Measurements from ENCODE around the gene KLHDC2. TPM values are rescaled to one million over a fixed set of nuclear protein-coding genes. Genes with fewer than 3 reads are reported as not detected.
"Not testable (repeated sequence)": the region's sequence is repeated elsewhere in the genome, so short reads cannot be mapped to it uniquely, and the experiment has no call there.

Gene KLHDC2, protein sequence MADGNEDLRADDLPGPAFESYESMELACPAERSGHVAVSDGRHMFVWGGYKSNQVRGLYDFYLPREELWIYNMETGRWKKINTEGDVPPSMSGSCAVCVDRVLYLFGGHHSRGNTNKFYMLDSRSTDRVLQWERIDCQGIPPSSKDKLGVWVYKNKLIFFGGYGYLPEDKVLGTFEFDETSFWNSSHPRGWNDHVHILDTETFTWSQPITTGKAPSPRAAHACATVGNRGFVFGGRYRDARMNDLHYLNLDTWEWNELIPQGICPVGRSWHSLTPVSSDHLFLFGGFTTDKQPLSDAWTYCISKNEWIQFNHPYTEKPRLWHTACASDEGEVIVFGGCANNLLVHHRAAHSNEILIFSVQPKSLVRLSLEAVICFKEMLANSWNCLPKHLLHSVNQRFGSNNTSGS
- polyA plus RNA-seq (ENCODE audit: insufficient read depth in 1 of 5, insufficient read length in 5 of 5, low replicate concordance in 1 of 5): 100 to 1,000 TPM in 4 of 5 donors, 10 to 100 TPM in 1; 87.4 to 129 (median 109) TPM
- long read RNA-seq, donor 1, full-length matches to known transcripts: 49 of 213 reads
- long read RNA-seq, donor 1, partial matches to known transcripts: 159 of 213 reads
- long read RNA-seq, donor 1, other reads (novel, unspliced or antisense): 5 of 213 reads
- long read RNA-seq, donor 2, full-length matches to known transcripts: 32 of 32 reads
- long read RNA-seq, donor 2, partial matches to known transcripts: 0 of 32 reads
- long read RNA-seq, donor 2, other reads (novel, unspliced or antisense): 0 of 32 reads
- long read RNA-seq, donor 3, full-length matches to known transcripts: 33 of 33 reads
- long read RNA-seq, donor 3, partial matches to known transcripts: 0 of 33 reads
- long read RNA-seq, donor 3, other reads (novel, unspliced or antisense): 0 of 33 reads
- long read RNA-seq, donor 4, full-length matches to known transcripts: 18 of 18 reads
- long read RNA-seq, donor 4, partial matches to known transcripts: 0 of 18 reads
- long read RNA-seq, donor 4, other reads (novel, unspliced or antisense): 0 of 18 reads
- long read RNA-seq, donor 5, full-length matches to known transcripts: 36 of 48 reads
- long read RNA-seq, donor 5, partial matches to known transcripts: 12 of 48 reads
- long read RNA-seq, donor 5, other reads (novel, unspliced or antisense): 0 of 48 reads
- long read RNA-seq, donor 6, full-length matches to known transcripts: 48 of 224 reads
- long read RNA-seq, donor 6, partial matches to known transcripts: 176 of 224 reads
- long read RNA-seq, donor 6, other reads (novel, unspliced or antisense): 0 of 224 reads
- long read RNA-seq, donor 7, full-length matches to known transcripts: 28 of 140 reads
- long read RNA-seq, donor 7, partial matches to known transcripts: 104 of 140 reads
- long read RNA-seq, donor 7, other reads (novel, unspliced or antisense): 8 of 140 reads
- long read RNA-seq, donor 8, full-length matches to known transcripts: 14 of 14 reads
- long read RNA-seq, donor 8, partial matches to known transcripts: 0 of 14 reads
- long read RNA-seq, donor 8, other reads (novel, unspliced or antisense): 0 of 14 reads

DNA sequence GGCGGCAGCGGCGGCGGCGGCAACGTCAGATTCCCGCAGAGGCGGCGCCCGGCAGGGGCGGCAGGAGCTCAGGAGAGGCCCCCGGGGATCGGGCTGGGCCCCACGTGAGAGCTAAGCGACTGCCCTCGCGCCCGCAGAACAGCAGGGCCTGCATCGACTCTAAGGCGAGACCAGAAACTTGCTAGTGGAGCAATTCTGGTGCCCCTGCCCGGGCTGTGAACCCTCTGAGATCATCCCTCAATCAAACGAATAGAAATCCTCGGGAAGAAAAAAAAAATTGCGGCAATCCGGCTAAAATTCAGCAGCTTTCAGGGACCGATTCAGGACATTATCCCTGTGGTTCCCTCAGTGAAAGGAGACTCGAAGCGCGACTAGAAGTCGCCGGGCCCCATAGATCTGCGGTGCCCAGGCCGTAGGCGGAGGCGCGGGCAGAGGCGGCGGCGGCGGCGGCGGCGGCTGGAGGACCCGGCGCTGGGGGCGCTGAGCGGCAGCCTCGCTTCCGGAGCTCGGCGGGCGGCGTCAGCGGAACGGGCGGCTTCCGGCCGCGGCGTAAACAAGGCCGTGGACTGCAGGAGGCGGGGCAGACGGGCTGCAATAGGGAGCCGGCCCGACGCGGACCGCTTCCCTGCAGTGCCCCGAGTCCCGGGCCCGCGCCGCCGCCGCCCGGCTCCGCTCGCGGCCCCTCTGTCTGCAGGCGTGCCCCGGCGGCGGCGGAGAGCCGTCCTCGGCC lies at the start of gene KLHDC2:
TSS of gene KLHDC2 (plus strand) at position 583 of the 730 bp plus-strand sequence. CDS start 316 bp downstream, outside the sequence.
- peak; percentile 88 for DNase-seq

DNA sequence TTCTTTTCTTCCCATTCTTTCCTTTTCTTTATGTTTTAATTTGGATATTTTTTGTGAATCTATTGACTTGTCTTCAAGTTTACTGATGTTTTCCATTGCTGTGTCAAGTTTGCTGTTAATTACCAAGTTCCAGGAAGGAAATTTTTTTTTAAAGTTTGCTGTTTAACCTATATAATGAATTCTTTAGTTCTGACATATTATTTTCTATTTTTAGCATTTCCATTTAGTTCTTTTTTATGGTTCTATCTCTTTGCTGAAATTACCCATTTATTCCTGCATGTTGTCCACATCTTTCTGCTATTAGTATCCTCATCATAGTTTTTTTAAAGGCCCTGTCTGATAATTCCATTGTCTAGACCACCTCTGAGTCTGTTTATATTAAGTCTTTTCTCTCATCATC lies 47.2 kb upstream of the KLHDC2 start:
- no peak for DNase-seq

DNA sequence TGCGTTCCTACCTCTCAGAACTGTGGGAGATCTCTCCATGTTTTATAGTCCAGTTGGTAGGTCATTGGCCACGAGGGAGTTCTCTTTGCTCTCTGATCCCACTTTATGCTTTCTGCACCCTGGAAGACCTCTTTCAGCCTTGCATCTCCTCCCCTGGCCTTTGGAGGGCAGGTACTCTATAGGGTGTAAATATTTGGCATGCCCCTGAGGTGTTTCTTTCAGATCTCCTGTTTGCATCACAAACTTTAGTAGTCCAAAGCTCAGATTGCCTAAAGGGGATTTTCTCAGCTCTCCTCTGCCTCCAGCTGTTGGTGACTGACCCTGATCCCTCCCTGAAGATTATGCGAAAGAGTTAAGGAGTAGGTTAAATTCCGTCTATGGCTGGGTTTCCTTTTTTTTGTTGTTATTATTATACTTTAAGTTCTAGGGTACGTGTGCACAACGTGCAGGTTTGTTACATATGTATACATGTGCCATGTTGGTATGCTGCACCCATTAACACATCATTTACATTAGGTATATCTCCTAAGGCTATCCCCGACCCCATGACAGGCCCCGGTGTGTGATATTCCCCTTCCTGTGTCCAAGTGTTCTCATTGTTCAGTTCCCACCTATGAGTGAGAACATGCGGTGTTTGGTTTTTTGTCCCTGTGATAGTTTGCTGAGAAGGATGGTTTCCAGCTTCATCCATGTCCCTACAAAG lies 46.1 kb upstream of the KLHDC2 start:
- DNase-seq: not testable (repeated sequence)

DNA sequence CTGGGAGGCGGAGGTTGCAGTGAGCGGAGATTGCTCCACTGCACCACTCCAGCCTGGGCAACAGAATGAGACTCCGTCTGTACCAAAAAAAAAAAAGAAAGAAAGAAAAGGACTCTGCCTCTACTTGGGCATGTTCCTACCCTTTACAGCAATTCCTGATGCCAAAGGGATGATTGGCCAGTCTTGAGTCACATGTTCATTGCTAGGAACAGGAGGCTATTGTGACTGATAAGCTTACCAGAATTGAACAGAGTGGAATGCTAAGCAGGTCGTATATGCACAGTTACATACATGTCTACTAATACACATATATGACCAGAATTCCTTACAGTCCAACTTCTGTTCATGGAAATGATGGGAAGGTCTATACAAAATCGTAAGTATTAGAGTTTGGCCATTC lies 40.8 kb upstream of the KLHDC2 start:
- DNase-seq: no peak

DNA sequence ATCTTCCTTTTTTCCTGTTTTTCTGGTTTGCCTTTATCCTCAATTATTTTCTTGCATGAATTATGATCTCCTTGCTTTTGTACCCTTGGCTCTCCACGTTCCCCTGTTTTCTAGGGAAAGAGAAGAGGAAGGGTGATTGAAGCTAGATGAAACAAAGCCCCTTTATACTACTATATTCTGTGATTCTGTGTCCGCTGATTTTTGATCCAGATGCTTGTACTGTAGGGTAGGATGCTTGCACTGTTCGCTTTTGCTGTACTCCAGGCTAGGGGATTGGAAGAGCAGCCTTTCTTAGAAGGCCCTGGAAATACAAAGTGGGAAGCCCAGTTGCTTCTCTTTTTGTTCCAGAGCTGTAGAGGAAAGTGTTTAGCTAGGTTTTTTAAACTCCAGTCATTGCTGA lies 35.1 kb upstream of the KLHDC2 start:
- DNase-seq: no peak

DNA sequence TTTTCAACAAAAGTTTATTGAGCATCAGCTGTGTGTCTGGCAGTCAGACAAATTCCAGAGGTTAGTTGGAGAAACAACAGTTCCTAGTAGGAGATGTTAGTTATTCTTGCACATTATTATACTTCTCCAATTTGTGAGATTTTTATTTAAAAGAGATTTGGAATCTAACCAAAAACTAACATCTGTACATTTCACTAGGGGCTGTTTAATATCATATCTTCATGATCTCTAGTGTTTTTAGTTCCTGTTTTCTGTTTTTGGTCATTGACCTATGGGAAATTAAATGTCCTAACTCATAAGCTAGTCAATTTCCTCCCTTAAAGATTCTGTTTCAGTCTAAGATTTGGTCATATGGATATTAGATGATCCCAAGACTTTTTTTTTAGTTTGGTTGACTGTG lies 34.1 kb upstream of the KLHDC2 start:
- no peak for DNase-seq

DNA sequence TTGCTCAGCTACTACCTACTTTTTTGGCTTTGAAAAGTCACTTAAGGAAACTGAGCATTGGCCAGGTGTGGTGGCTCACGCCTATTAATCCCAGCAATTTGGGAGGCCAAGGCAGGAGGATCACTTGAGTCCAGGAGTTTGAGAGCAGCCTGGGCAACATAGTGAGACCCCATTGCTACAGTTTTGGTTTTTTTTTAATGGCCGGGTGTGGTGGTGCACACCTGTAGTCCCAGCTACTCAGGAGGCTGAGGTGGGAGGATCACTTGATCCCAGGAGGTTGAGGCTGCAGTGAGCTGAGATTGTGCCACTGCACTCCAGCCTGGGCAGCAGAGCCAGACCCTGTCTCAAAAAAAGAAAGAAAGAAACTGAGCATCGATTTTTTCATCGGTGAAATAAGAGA lies 32.3 kb upstream of the KLHDC2 start:
- DNase-seq: not testable (repeated sequence)

DNA sequence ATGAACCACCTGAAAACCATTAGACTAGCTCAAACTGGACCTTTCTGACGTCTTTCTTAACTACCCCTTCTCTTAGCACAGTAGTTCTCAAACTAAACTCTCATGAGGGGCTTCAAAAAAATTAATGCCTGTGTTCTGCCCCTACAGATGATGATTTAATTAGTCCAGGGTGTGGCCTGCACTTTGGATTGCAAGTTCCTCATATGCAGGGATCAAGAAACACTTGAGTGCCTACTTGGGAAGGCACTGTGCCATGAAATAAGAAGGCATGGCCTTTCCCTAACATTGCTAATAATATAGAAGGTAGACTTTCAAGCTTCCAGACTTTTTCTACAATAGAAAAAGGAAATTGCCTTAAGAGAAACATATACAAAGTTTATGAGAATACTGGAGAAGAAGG lies 22.8 kb upstream of the KLHDC2 start:
- DNase-seq: no peak

DNA sequence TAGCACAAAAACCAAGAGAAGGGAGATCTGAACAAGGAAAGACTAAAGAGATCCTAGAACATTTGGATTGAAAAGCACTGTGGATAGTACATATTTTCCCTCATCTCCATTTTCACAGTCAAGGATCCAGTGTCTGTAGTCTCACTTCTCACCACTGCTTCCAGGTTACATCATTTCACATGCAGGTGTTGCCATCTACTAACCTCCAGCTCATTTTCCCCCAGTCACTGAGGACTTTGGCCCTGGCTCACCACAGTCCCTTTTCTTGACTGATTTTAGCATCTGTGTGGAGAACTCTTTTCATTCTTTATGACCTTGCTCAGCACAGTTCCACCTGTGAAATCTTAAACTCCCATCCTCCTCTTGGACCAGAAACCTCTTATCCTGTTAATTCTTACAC lies 21.5 kb upstream of the KLHDC2 start:
- DNase-seq: not testable (repeated sequence)

DNA sequence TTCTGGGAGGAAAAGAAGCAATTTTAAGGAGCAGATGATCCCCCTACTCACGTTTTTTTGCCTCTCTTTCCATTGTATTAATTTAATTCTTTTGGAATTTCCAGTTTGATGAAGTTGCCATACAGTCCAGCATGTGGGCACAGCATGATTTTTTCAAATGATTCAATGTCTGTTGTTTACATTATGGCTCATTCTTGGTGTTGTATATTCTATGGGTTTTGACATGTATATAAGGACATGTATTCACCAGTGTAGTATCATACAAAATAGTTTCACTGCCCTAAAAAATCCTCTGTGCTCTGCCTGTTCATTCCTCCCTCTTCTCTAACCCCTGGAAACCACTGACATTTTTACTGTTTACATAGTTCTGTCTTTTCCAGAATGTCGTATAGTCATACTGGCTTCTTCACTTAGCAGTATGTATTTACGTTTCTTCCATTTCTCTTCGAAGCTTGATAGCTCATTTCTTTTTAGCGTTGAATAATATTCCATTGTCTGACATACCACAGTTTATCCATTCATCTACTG lies 13.3 kb upstream of the KLHDC2 start:
- no peak for DNase-seq

DNA sequence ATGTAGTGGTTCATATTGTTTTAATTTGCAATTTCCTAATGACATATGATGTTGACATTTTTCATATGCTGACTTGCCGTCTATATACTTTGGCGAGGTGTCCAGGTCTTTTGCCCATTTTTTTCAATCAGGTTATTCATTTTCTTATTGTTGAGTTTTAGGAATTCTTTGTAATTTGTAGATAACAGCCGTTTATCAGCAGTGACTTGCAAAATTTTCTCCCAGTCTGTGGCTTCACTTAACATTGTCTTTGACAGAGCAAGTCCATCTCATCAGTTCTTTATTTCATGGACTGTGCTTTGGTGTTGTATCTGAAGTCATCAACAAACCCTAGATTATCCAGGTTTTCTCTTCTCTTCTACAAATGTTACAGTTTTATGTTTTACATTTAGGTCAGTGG lies 12.6 kb upstream of the KLHDC2 start:
- no peak for DNase-seq

DNA sequence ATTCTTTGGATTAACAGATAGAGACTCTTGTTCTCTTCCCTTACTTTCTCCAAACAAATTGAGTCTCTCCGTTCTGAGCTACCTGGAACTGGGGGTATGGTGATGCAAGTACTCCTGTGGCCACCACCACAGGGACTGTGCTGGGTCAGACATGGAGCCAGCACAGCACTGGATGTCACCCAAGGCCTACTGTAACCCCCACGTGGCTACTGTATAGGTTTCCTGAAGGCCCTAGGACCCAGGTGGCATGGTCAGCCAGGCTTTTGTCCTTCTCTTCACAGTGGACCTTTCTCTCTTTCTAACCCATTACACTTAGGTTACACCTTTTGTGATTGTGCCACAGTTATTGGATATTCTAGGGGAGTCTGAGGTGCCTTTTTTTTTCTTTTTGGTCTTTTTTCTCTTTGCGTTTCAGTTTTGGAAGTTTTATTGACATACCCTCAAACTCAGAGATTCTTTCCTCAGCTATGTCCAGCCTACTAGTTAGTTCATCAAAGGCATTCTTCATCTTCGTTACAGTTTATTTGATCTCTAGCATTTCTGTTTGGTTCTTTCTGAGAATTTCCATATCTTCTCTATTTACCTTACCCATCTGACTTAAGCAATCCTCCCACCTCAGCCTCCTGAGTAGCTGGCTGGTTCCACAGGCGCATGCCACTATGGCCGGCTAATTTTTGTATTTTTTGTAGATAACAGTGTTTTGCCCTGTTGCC lies 6.0 kb upstream of the KLHDC2 start:
- no peak for DNase-seq

DNA sequence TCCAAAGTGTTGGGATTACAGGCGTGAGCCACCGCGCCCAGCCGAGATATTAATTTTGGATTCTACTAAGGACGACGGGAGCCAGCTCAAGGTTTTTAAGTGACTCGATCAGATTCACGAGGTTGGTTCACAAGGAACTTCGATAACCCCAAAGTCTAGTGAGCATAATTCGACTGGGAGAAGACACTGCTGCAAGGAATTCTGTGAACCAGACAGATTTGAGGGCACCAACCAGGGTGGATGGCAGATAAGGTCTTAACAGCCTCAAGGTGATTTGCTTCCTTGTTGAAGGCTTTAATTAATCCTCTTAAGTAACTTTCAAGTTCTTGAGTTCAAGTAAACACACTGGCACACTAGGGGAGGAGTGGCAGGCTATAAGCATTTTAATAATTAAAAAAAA lies 1.1 kb upstream of the KLHDC2 start:
- no peak for DNase-seq

DNA sequence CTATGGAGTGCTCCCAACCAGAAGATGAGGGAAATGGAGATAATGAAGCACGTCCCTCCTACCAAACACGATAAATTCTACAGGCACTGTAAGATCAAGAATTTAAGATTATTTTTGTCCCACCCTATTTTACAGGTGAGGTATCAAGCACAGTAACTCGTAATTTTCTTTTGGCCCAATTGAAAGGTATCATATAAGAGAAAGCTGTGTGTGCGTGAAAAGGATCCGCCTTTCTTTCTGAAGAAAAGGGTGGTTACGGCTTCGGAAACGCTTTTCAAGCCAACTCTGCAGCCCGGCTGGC lies 733 bp upstream of the KLHDC2 start:
- no peak for DNase-seq

DNA sequence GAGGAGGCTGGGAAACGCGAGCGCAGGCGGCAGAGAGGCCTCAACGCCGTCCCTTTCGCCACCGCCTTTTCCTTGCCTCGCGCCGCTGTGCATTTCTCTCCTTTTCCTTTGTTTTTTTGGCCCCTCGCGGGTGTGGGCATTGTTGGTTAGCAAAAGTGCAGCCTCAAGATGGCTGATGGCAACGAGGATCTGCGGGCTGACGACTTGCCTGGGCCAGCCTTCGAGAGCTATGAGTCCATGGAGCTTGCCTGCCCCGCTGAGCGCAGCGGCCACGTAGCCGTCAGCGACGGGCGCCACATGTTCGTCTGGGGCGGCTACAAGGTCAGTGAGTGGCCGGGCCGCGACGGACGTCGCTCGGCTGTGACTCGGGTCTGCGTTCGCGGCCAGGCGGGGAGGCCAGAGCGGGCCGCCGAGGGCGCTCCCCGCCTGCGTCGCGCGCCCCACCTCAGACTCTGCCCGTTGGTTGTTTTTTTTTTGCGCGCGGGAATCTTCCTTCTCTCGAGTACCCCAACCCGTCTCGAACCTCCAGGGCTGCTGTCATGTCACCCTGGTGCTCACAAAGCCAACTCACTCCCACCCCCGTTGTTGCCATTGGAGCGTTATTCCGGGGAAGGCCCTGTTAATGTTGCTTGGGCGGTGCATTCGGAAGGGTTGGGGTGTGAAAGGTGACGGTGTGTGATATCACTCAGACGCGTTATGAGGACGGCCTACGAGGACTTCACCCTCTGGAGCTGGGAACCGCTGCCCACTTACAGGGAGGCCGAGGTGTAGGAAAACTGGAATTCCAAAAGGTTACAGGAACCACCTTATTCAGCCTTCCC lies 558 bp downstream of the KLHDC2 start:
- DNase-seq: peak; percentile 61 to 62

DNA sequence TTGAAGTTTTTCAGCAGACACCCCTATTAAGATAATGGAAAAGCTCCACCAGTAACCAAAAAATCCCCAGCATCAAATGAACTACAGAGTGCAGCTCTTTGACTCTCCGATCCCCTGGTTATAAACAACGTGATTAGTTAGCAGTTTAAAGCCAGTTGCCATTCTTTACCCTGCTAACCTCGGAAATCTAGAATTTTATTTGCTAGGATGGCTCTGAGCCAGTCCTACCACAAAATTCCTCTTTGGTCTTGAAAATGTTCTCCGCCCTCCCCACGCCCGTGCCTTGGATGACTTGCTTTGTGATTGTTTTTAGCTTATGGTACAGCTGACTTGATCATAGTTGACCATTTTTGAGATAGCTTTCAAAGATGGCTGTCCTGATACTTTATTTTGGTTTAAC lies 1.2 kb downstream of the KLHDC2 start:
- DNase-seq: no peak

DNA sequence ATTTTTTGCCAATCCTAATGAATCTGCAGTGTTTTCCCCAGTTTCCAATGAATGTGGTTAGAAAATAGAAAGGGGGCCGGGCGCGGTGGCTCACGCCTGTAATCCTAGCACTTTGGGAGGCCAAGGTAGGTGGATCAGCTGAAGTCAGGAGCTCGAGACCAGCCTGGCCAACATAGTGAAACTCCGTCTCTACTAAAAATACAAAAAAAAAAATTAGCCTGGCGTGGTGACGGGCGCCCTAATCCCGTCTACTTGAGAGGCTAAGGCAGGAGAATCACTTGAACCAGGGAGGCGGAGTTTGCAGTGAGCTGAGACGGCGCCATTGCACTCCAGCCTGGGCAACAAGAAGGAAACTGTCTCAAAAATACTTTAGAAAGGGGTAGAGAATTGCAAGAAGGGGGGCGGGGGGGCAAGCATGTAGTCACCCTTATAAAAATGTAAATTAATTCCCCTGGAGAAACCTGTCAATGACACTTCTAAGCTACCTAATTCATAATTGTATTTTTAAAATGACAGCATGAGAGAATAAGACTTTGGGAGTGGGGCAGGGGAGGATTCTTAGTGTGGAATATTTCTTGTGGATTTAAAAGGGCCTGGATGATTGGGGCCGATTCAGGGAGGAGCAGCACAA lies 1.7 kb downstream of the KLHDC2 start:
- DNase-seq: no peak

Measured in right lung (tissue), 10 donors.